GM12875 (cell line): ENCODE data around the gene PRSS2.
"Not testable (repeated sequence)": the region's sequence is repeated elsewhere in the genome, so short reads cannot be mapped to it uniquely, and the experiment has no call there.

Experiments used
- H3K4me3 ChIP-seq: one replicate; pipeline ENCODE4 v1.5.1; 2011; ENCODE audit warnings: low read depth, low read length, control low read depth
- CTCF ChIP-seq: IDR thresholded peaks from 2 replicates; pipeline ENCODE4 v1.5.1; 2011; ENCODE audit warnings: low read depth, mild to moderate bottlenecking, control low read depth, inconsistent platforms, low read length, moderate library complexity, borderline replicate concordance; ENCODE audit not compliant: insufficient read depth

Gene PRSS2

GRCh38 chr7:142762104-142762503 is 8.7 kb upstream of the PRSS2 start:
- no peak for TF ChIP-seq CTCF

GRCh38 chr7:142767451-142767850 is 3.3 kb upstream of the PRSS2 start:
- TF ChIP-seq CTCF: no peak
- H3K4me3 ChIP-seq: no peak overlapping the region

More at GRCh38 chr7:142762104-142762503, 8.7 kb upstream of the PRSS2 start:
- H3K4me3 ChIP-seq: no peak overlapping the region

GRCh38 chr7:142767861-142768260 is 2.9 kb upstream of the PRSS2 start:
- TF ChIP-seq CTCF: no peak
- H3K4me3 ChIP-seq: no peak overlapping the region

- H3K4me3 ChIP-seq: not testable (repeated sequence)
These were observed 1.9 kb upstream of the PRSS2 start for GRCh38 chr7:142768885-142769284.

- no peak for TF ChIP-seq CTCF
- no peak overlapping the region for H3K4me3 ChIP-seq
These were observed 568 bp downstream of the PRSS2 start for GRCh38 chr7:142771353-142771723.

GRCh38 chr7:142772051-142772450 is 1.3 kb downstream of the PRSS2 start:
- no peak overlapping the region for H3K4me3 ChIP-seq
- no peak for TF ChIP-seq CTCF

- TF ChIP-seq CTCF: no peak
- H3K4me3 ChIP-seq: no peak overlapping the region
These were observed 1.9 kb downstream of the PRSS2 start for GRCh38 chr7:142772673-142773072.

GRCh38 chr7:142773230-142773629 is 2.5 kb downstream of the PRSS2 start:
- no peak for TF ChIP-seq CTCF
- no peak overlapping the region for H3K4me3 ChIP-seq
